ENCODE measurements around the gene PARL.

- no peak for TF ChIP-seq CTCF (conservative IDR thresholded peaks at IDR 0.05 in 1 of 2, IDR thresholded peaks at IDR 0.05 in 1 of 2; ENCODE audit: low read depth in 1 of 2, low read length in 2 of 2)
- TF ChIP-seq EZH2 (IDR thresholded peaks at IDR 0.05; ENCODE audit: low read length, missing control alignments), result no peak
Observed at GRCh38 chr3:183827809-183828537, 56.7 kb downstream of the PARL start.
